HepG2 (cell line): Measurements from ENCODE around the gene CCT7. TPM values are rescaled to one million over a fixed set of nuclear protein-coding genes. Genes with fewer than 3 reads are reported as not detected.

Experiments used
- ATRX ChIP-seq: sonication (generic); formaldehyde crosslinking; IDR thresholded peaks from 2 replicates; pipeline ENCODE4 v1.4.0; 2020; ENCODE audit warnings: missing genetic modification reagents, borderline replicate concordance
- CHD2 ChIP-seq: IDR thresholded peaks from 2 replicates; pipeline ENCODE4 v1.6.1; 2011; ENCODE audit warnings: low read depth, low read length, improper control_type of control experiment
- FOXA1 ChIP-seq, 2 experiments: fragments of 450-650 bp in 1 of 2; sonication (generic) in 1 of 2; formaldehyde crosslinking in 1 of 2; IDR thresholded peaks; 2 replicates each; pipeline versions ENCODE4 v1.4.0 to v1.6.1; 2016 to 2020; ENCODE audit warnings: missing genetic modification reagents in 1 of 2
- HES4 ChIP-seq: sonication (generic); formaldehyde crosslinking; IDR thresholded peaks from 2 replicates; pipeline ENCODE4 v1.9.0; 2021; ENCODE audit warnings: mild to moderate bottlenecking, missing genetic modification reagents, borderline replicate concordance
- HNRNPK ChIP-seq: fragments of 200-400 bp; formaldehyde crosslinking; IDR thresholded peaks from 2 replicates; pipeline ENCODE4 v1.6.1; 2018; ENCODE audit warnings: low read length, low read depth, moderate library complexity, mild to moderate bottlenecking; ENCODE audit not compliant: poor library complexity, severe bottlenecking
- ISX ChIP-seq: sonication (generic); formaldehyde crosslinking; conservative IDR thresholded peaks from 2 replicates; pipeline ENCODE4 v1.5.0; 2020; ENCODE audit warnings: missing genetic modification reagents
- RFX5 ChIP-seq: IDR thresholded peaks from 2 replicates; pipeline ENCODE4 v1.6.1; 2011; ENCODE audit warnings: low read depth, low read length, improper control_type of control experiment
- SCMH1 ChIP-seq: sonication (generic); formaldehyde crosslinking; IDR thresholded peaks from 2 replicates; pipeline ENCODE4 v1.9.0; 2021; ENCODE audit warnings: missing genetic modification reagents, mild to moderate bottlenecking, borderline replicate concordance
- TAF1 ChIP-seq: sonication (generic); formaldehyde crosslinking; IDR thresholded peaks from 2 replicates; pipeline ENCODE4 v1.4.0; 2020; ENCODE audit warnings: missing genetic modification reagents
- ZNF180 ChIP-seq: sonication (generic); formaldehyde crosslinking; IDR thresholded peaks from 2 replicates; pipeline ENCODE4 v1.4.0; 2020; ENCODE audit warnings: low read depth, missing genetic modification reagents, borderline replicate concordance
- ZNF333 ChIP-seq: sonication (generic); formaldehyde crosslinking; IDR thresholded peaks from 2 replicates; pipeline ENCODE4 v1.4.0; 2020; ENCODE audit warnings: mild to moderate bottlenecking, missing genetic modification reagents, borderline replicate concordance
- ZNF564 ChIP-seq: sonication (generic); formaldehyde crosslinking; IDR thresholded peaks from 2 replicates; pipeline ENCODE4 v1.8.1; 2023; ENCODE audit warnings: mild to moderate bottlenecking, missing genetic modification reagents
- polyA plus RNA-seq, 8 experiments: library from polyadenylated mRNA; depleted of rRNA in 3 of 8; stranded (reverse) in 7 of 8; unstranded in 1 of 8; fragments of >200 nt; fragmentation: Illumina TruSeq in 4 of 8; extraction: Trizol in 4 of 8; gene quantifications; 2 replicates each; pipeline versions ENCODE4 v1.2.1 to v1.2.3, GENCODE V29; 2011 to 2016; ENCODE audit warnings: low read depth in 4 of 8, missing spikeins in 1 of 8, mixed read lengths in 1 of 8; ENCODE audit not compliant: insufficient read depth in 1 of 8
- total RNA-seq, 5 experiments: library from RNA; depleted of rRNA; stranded (reverse); fragments of >200 nt; fragmentation: Illumina TruSeq; extraction: Trizol; gene quantifications; 2 replicates each; pipeline ENCODE4 v1.2.3, GENCODE V29; 2016; ENCODE audit warnings: low read depth in 1 of 5
- TF ChIP-seq, protein P1 (sequence below), 2 experiments: fragments of 450-650 bp in 1 of 2; sonication (generic) in 1 of 2; formaldehyde crosslinking; IDR thresholded peaks; 2 replicates each; pipeline versions ENCODE4 v1.5.0 to v1.8.0; 2020 to 2022; ENCODE audit warnings: mild to moderate bottlenecking in 1 of 2, missing genetic modification reagents in 1 of 2
- TF ChIP-seq, protein P2 (sequence below), 2 experiments: sonication (generic) in 1 of 2; formaldehyde crosslinking in 1 of 2; IDR thresholded peaks; 2 replicates each; pipeline versions ENCODE4 v1.5.1 to v1.6.1; 2011 to 2020; ENCODE audit warnings: borderline replicate concordance in 1 of 2, low read depth in 1 of 2, low read length in 1 of 2, mild to moderate bottlenecking in 1 of 2, missing genetic modification reagents in 1 of 2, moderate library complexity in 1 of 2
- TF ChIP-seq, protein P3 (sequence below): sonication (generic); formaldehyde crosslinking; IDR thresholded peaks from 2 replicates; pipeline ENCODE4 v1.4.0; 2020; ENCODE audit warnings: missing genetic modification reagents, borderline replicate concordance
- TF ChIP-seq, protein P4 (sequence below): sonication (generic); formaldehyde crosslinking; IDR thresholded peaks from 2 replicates; pipeline ENCODE4 v1.4.0; 2020; ENCODE audit warnings: low read depth, mild to moderate bottlenecking, missing genetic modification reagents
- TF ChIP-seq, protein P5 (sequence below): IDR thresholded peaks from 2 replicates; pipeline ENCODE4 v1.6.1; 2016; ENCODE audit warnings: control low read depth

CCT7 gene
- total and polyA plus RNA-seq, 2 of the 13 experiments (the other 11 are each of a cell fraction or from before 2014, with no cell fraction given) = 347 to 517 TPM

GRCh38 chr2:73291093-73291460 is 57.0 kb downstream of the CCT7 start (continued):
- TF ChIP-seq SCMH1 (CRISPR knock-in tag) (no peak), ZNF333 (CRISPR knock-in tag) (no peak), ISX (CRISPR knock-in tag) (peak; percentile 80; the same call in 1 of the 2 replicates), HNRNPK (no peak), ZNF564 (CRISPR knock-in tag) (no peak), HES4 (CRISPR knock-in tag) (peak; percentile 92), ATRX (CRISPR knock-in tag) (no peak), FOXA1 (IDR thresholded peaks at IDR 0.05) (no peak), FOXA1 (CRISPR knock-in tag; IDR thresholded peaks at IDR 0.05) (no peak), RFX5 (no peak), ZNF180 (CRISPR knock-in tag) (peak; percentile 42; the same call in 1 of the 2 replicates), TAF1 (CRISPR knock-in tag) (no peak), CHD2 (no peak)
- TF ChIP-seq, protein P1, sequence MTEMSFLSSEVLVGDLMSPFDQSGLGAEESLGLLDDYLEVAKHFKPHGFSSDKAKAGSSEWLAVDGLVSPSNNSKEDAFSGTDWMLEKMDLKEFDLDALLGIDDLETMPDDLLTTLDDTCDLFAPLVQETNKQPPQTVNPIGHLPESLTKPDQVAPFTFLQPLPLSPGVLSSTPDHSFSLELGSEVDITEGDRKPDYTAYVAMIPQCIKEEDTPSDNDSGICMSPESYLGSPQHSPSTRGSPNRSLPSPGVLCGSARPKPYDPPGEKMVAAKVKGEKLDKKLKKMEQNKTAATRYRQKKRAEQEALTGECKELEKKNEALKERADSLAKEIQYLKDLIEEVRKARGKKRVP (CRISPR knock-in tag; IDR thresholded peaks at IDR 0.05) = no peak
- TF ChIP-seq, protein P2, sequence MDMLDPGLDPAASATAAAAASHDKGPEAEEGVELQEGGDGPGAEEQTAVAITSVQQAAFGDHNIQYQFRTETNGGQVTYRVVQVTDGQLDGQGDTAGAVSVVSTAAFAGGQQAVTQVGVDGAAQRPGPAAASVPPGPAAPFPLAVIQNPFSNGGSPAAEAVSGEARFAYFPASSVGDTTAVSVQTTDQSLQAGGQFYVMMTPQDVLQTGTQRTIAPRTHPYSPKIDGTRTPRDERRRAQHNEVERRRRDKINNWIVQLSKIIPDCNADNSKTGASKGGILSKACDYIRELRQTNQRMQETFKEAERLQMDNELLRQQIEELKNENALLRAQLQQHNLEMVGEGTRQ (IDR thresholded peaks at IDR 0.05; ENCODE audit: low read depth, low read length) = no peak
- TF ChIP-seq, protein P2 (CRISPR knock-in tag; IDR thresholded peaks at IDR 0.05; ENCODE audit: borderline replicate concordance) = no peak
- TF ChIP-seq, protein P3, sequence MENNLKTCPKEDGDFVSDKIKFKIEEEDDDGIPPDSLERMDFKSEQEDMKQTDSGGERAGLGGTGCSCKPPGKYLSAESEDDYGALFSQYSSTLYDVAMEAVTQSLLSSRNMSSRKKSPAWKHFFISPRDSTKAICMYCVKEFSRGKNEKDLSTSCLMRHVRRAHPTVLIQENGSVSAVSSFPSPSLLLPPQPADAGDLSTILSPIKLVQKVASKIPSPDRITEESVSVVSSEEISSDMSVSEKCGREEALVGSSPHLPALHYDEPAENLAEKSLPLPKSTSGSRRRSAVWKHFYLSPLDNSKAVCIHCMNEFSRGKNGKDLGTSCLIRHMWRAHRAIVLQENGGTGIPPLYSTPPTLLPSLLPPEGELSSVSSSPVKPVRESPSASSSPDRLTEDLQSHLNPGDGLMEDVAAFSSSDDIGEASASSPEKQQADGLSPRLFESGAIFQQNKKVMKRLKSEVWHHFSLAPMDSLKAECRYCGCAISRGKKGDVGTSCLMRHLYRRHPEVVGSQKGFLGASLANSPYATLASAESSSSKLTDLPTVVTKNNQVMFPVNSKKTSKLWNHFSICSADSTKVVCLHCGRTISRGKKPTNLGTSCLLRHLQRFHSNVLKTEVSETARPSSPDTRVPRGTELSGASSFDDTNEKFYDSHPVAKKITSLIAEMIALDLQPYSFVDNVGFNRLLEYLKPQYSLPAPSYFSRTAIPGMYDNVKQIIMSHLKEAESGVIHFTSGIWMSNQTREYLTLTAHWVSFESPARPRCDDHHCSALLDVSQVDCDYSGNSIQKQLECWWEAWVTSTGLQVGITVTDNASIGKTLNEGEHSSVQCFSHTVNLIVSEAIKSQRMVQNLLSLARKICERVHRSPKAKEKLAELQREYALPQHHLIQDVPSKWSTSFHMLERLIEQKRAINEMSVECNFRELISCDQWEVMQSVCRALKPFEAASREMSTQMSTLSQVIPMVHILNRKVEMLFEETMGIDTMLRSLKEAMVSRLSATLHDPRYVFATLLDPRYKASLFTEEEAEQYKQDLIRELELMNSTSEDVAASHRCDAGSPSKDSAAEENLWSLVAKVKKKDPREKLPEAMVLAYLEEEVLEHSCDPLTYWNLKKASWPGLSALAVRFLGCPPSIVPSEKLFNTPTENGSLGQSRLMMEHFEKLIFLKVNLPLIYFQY (CRISPR knock-in tag) = peak; percentile 78; the same call in 1 of the 2 replicates
- TF ChIP-seq, protein P4, sequence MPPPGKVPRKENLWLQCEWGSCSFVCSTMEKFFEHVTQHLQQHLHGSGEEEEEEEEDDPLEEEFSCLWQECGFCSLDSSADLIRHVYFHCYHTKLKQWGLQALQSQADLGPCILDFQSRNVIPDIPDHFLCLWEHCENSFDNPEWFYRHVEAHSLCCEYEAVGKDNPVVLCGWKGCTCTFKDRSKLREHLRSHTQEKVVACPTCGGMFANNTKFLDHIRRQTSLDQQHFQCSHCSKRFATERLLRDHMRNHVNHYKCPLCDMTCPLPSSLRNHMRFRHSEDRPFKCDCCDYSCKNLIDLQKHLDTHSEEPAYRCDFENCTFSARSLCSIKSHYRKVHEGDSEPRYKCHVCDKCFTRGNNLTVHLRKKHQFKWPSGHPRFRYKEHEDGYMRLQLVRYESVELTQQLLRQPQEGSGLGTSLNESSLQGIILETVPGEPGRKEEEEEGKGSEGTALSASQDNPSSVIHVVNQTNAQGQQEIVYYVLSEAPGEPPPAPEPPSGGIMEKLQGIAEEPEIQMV (CRISPR knock-in tag) = no peak
- TF ChIP-seq, protein P5, sequence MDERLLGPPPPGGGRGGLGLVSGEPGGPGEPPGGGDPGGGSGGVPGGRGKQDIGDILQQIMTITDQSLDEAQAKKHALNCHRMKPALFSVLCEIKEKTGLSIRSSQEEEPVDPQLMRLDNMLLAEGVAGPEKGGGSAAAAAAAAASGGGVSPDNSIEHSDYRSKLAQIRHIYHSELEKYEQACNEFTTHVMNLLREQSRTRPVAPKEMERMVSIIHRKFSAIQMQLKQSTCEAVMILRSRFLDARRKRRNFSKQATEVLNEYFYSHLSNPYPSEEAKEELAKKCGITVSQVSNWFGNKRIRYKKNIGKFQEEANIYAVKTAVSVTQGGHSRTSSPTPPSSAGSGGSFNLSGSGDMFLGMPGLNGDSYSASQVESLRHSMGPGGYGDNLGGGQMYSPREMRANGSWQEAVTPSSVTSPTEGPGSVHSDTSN = no peak
